Progenitor cell of endocrine pancreas (in vitro differentiated cells): Measurements from ENCODE around the gene ITPR2. TPM values are rescaled to one million over a fixed set of nuclear protein-coding genes. Genes with fewer than 3 reads are reported as not detected.
"Not testable (repeated sequence)": the region's sequence is repeated elsewhere in the genome, so short reads cannot be mapped to it uniquely, and the experiment has no call there.

ENCODE experiments used
- DNase-seq: peaks from one replicate; pipeline ENCODE4 v3.0.0; 2021; ENCODE audit warnings: low spot score; ENCODE audit not compliant: unreplicated experiment
- H3K27ac Mint-ChIP-seq: 2 replicates; pipeline ENCODE4 v1.8.0; 2021; ENCODE audit warnings: mild to moderate bottlenecking, moderate library complexity, mixed read lengths
- H3K27me3 Mint-ChIP-seq: 2 replicates; pipeline ENCODE4 v1.8.0; 2021; ENCODE audit warnings: mixed read lengths
- H3K36me3 Mint-ChIP-seq: 2 replicates; pipeline ENCODE4 v1.8.0; 2022; ENCODE audit warnings: mixed read lengths; ENCODE audit not compliant: insufficient read depth
- H3K4me1 Mint-ChIP-seq: 2 replicates; pipeline ENCODE4 v1.8.0; 2021; ENCODE audit warnings: low read depth, mixed read lengths
- H3K4me3 Mint-ChIP-seq: 2 replicates; pipeline ENCODE4 v1.8.0; 2021; ENCODE audit warnings: low read depth, mild to moderate bottlenecking, moderate library complexity, mixed read lengths
- H3K9me3 Mint-ChIP-seq: 2 replicates; pipeline ENCODE4 v1.8.0; 2021; ENCODE audit warnings: low read depth, mixed read lengths
- total RNA-seq: library from RNA; stranded (reverse); gene quantifications from 2 replicates; pipeline ENCODE4 v1.2.1, GENCODE V29; 2021
- TF ChIP-seq, protein P1 (sequence below): fragments of 200-600 bp; sonication (generic); IDR thresholded peaks from one replicate; pipeline ENCODE4 v1.5.0; 2021; ENCODE audit warnings: antibody characterized with exemption, mild to moderate bottlenecking; ENCODE audit not compliant: unreplicated experiment

ITPR2 gene
- total RNA-seq, 1 donor from 2014 or later: 72.4 TPM

DNA sequence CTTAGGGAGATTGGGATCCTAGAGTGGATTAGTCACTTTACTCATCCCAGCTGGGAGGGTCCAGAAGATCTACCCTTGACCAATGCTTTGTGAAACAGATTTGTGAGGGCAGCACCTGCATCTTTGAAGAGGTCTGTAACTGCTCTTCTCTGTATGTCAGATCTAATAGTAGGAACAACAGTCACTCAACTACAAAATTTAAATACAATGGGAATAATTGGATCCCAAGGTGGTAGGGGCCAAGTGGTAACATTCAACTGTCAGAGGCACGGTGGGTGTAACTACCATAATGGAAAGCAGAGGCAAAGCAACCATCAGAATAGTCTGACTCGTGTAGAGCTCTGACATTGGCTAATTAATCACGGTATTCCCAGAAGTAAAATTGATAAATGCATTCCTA lies 55.8 kb downstream of the ITPR2 start:
- peaks cover 27% of the 10 kb centered on the region for H3K9me3 Mint-ChIP-seq
- peaks cover 40% of the 10 kb centered on the region for H3K36me3 Mint-ChIP-seq
- peaks cover 3% of the 10 kb centered on the region for H3K4me1 Mint-ChIP-seq

DNA sequence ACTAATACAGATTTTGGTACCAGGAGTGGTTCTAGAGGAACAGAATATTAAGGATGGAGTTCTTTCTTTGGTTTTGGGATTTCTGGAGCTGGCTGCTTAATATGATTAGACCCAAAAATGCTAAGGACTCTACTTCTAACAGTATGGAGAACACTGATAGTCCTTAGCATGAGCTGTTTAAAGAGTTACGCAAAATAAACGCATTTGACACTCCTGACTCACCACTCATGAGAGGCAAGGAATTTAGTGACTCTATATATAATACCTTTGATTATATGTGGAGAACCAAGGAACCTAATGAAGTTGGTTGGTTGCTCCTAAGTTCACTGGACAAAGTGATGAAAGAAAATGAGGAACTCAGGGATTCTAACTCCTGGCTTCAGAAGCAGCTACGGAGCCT lies 57.0 kb downstream of the ITPR2 start:
- Mint-ChIP-seq H3K36me3 (peaks cover 33% of the 10 kb centered on the region), H3K9me3 (peaks cover 22% of the 10 kb centered on the region)
- DNase-seq, H3K4me3 Mint-ChIP-seq, H3K4me1 Mint-ChIP-seq, H3K27ac Mint-ChIP-seq, H3K27me3 Mint-ChIP-seq: not testable (repeated sequence)

More for the DNA sequence above, 55.8 kb downstream of the ITPR2 start:
- TF ChIP-seq, protein P1, sequence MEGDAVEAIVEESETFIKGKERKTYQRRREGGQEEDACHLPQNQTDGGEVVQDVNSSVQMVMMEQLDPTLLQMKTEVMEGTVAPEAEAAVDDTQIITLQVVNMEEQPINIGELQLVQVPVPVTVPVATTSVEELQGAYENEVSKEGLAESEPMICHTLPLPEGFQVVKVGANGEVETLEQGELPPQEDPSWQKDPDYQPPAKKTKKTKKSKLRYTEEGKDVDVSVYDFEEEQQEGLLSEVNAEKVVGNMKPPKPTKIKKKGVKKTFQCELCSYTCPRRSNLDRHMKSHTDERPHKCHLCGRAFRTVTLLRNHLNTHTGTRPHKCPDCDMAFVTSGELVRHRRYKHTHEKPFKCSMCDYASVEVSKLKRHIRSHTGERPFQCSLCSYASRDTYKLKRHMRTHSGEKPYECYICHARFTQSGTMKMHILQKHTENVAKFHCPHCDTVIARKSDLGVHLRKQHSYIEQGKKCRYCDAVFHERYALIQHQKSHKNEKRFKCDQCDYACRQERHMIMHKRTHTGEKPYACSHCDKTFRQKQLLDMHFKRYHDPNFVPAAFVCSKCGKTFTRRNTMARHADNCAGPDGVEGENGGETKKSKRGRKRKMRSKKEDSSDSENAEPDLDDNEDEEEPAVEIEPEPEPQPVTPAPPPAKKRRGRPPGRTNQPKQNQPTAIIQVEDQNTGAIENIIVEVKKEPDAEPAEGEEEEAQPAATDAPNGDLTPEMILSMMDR: no peak
- no peaks in the 10 kb centered on the region for H3K27me3 Mint-ChIP-seq
- no peak overlapping the region for H3K27ac Mint-ChIP-seq
- H3K4me3 Mint-ChIP-seq: no peak overlapping the region
- no peak for DNase-seq

DNA sequence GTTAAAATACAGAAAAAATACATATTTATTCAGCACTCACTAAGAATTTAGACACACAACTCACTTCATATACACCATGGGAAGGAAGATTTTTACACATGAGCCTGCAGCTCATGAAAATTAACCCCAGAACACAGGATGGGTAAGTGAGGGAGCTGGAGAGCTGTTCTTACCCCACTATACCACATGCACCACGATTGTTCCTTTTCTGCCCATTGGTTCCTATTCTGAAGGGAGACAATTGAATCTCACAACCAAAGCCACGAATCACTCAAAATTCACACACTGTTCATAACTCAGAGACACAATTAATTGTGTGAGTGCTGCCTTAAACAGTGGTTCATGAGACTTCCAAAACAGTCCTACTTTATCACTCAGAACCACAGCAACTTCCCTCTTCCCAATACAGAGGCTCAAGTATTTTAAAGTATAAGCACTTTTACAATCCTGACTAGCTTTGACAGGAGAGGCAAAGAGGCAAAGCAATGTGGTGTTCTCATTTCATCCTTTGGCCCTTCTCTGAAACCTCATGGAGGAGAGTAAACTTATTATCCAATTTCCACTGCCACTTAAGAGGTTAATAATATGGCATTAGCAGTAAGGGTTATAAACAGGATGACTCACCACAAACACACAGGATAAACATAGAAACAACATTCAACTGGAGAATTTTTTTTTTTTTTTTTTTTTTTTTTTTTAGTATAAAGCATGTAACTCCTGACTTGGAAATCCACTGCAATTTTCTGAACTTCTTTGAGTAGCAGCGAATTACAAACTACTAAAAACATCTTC lies 59.5 kb downstream of the ITPR2 start:
- TF ChIP-seq, protein P1: no peak
- Mint-ChIP-seq H3K9me3 (peaks cover 17% of the 10 kb centered on the region), H3K27me3 (no peaks in the 10 kb centered on the region), H3K36me3 (peaks cover 23% of the 10 kb centered on the region), H3K4me3 (no peak overlapping the region), H3K4me1 (peaks cover 21% of the 10 kb centered on the region), H3K27ac (peak overlapping the region; percentile 25)
- DNase-seq: no peak

DNA sequence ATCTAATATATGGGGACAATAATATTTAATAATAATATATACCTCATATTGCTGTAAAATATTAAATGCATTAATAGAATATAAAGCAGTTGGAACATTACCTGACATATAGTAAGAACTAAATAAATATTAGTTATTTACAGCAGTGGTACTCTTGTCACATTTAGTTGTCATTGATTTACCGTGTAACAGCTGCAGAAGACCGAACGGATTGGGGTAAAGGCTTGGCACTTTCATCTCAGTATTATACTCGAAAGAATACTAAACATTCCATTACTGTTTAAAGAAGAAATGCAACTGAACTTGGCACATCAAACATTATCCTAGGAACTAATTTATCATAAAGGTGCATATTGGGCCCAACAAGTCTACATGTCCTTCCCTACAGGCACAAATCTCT lies 61.1 kb downstream of the ITPR2 start:
- Mint-ChIP-seq H3K27me3 (no peaks in the 10 kb centered on the region), H3K4me1 (peaks cover 30% of the 10 kb centered on the region), H3K4me3 (no peak overlapping the region), H3K36me3 (peaks cover 11% of the 10 kb centered on the region), H3K27ac (no peak overlapping the region), H3K9me3 (peaks cover 9% of the 10 kb centered on the region)
- TF ChIP-seq, protein P1: no peak
- DNase-seq: no peak

DNA sequence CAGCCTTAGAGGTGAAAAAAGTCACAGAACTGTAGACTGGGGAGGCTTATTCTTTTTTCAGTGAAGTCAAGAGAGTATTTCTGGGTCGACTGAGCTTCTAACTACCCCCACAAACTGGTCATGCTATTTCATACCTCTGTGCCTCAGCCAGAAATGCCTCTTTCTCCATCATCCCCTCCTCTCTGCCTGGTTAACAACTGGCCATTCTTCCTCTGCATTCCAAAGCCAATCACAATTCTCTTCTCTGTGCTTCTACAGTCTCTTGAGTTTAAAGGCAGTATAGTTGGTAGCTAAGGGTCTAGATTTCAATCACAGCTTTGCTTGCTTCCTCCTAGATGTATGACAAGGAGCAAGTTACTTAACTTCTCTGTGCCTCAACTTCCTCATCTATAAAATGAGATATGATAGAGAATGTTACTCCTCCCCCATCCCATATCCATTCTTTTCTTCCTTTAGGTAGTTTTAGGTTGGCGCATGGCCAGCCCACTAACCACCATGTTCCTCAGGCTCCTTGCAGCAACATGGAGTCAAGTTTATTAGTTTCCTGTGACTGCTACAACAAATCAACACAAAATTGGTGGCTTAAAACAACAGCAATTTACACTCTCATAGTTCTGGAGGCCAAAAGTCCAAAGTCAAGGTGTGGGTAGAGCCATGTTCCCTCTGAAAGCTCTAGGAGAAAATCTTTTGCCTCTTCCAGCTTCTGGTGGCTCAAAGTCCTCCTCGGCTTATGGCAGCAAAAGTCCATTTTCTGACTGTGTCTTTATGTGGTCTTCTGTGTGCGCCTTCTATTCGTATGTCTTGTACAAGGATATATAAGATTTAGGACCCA lies 62.5 kb downstream of the ITPR2 start:
- Mint-ChIP-seq H3K4me3 (no peak overlapping the region), H3K9me3 (no peaks in the 10 kb centered on the region), H3K27me3 (no peaks in the 10 kb centered on the region), H3K36me3 (peaks cover 2% of the 10 kb centered on the region), H3K27ac (no peak overlapping the region), H3K4me1 (peaks cover 30% of the 10 kb centered on the region)
- TF ChIP-seq, protein P1: no peak
- no peak for DNase-seq
